Dedifferentiated amniotic fluid mesenchymal stem cell (primary cell): ENCODE measurements around the gene DMKN.
"Not testable (repeated sequence)": the region's sequence is repeated elsewhere in the genome, so short reads cannot be mapped to it uniquely, and the experiment has no call there.

ENCODE experiments used
- DNase-seq: peaks from one replicate; pipeline ENCODE4 v3.0.0-alpha.2; 2016; ENCODE audit errors: extremely low spot score

DMKN gene

DNA sequence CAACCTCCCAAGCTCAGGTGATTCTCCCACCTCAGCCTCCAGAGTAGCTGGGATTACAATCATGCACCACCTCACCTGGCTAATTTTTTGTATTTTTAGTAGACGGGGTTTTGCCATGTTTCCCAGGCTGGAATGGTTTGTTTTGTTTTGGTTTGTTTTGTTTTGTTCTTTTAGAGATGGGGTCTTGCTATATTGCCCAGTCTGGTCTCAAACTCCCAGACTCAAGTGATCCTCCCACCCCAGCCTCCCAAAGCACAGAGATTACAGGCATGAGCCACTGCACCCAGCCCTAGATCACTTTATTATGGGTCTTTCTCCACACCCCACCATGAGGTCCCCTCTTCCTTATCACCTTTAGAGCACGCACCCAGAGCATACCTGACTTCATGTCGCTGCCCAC, 15.2 kb downstream of the DMKN start:
- DNase-seq: no peak

DNA sequence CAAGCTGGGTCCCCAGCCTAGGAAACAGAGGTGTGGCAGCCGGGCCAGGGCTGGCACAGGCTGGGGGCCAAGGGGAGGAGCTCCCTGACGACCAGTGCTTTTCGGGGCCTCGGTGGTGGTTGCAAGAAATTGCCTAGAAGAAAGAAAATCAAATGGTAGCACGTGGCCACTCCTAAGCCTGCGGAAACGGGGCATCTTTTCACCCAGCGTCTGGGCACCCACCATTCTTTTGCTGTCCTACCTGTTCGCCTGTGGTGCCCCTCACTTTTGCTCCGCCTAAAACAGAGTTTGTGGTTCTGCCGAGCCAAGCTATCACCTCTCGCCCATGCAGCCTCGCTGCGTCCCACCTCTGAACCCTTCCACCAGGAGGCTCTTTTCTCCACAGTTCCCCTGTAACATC, 16.0 kb downstream of the DMKN start:
- DNase-seq: no peak

DNA sequence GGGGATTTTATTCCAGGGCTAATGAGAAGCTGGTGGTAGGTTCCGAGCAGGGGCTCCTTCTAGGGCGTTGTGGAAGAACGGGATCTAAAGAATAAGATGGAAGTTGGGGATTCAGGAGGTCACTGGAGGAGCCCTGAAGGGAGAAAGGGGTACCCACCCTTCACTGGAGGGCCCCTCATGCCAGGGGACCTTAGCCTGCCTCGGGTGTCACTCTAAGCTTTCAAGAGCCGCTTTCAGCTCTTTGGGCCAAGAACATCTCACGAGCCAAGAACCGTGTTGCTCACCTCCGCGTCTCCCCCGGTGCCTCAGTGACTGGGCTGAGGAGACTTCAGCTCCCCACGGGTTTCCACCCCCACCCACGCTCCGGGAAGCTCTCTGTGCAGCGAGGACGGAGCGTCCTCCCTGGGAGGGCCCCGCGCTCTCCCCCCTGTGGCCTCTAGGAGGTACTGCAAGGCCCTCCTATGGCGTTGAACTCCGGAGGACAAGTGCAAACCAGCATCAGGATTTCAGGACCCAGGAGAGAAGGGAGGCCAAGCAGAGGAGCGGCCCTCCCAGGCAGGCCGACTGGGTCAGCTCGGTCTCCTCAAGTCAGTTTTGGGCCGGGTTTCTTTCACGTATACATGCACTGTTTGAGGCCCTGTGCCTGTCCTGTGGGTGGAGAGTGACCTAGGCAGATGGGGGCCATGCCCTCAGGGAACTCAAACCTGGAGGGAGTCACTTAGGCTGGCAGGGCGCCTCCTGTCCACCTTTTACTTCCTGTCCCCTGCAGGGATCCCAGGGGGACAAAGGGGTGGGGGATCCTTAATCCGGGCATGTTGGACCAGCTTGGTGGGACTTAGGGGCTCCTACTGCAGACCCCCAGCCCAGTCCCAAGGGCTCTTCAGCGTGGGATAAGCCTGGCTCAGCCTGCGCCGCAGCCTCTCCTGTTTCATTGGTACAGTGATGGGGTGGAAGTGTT, 18.1 kb downstream of the DMKN start:
- DNase-seq: peak; percentile 46

DNA sequence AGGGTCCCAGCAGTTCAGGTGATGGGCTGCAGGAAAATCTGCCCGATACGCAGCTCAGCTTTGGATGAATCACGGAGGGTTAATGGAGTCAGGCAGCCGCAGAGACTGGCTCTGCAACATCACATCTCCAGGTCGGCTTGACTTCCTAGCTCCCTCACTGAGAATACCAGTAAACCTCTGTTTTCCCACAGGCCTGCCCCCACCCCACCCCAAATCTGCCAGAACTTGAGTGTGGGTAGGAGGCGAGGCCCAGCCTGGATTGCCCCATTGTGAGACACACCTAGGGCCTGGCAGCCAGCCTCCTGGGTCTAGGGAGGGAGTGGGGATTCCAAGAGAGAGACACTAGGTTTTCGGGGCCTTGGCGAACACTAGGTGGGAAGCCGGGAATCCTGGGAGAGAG, 19.5 kb downstream of the DMKN start:
- DNase-seq: no peak

- DNase-seq: no peak
Measured at GRCh38 chr19:35491836-35492360, 21.6 kb downstream of the DMKN start.

GRCh38 chr19:35490364-35490763, 23.1 kb downstream of the DMKN start, which contains the start of gene KRTDAP:
TSS of gene KRTDAP (minus strand) at chr19:35490464. CDS start at chr19:35490442, 22 bp downstream.
- DNase-seq: no peak

DNA sequence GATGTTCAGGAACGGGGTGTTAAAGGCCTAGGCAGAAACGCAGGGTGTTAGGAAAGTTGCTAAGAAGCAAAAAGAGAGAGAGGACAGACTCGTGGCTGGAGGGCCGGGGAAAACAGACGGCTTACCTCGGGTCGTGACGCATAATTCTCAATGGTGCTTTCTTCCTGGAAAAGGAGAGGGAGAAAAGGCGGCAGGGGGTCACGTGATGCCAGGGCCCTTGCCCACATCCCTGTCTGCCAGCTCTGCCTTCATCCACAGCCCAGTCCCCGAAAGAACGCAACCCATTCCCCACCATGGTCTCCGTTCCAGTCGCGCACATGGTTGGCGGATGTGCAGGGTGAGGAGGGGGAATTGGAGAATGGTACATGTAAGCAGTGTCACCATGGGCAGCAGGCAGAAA, 24.8 kb downstream of the DMKN start:
- DNase-seq: no peak

- DNase-seq: no peak
Measured at GRCh38 chr19:35487656-35488182, 25.7 kb downstream of the DMKN start.

- no peak for DNase-seq
Measured at GRCh38 chr19:35486268-35486708, 27.2 kb downstream of the DMKN start.

GRCh38 chr19:35484252-35485036, 29.0 kb downstream of the DMKN start:
- DNase-seq: no peak

DNA sequence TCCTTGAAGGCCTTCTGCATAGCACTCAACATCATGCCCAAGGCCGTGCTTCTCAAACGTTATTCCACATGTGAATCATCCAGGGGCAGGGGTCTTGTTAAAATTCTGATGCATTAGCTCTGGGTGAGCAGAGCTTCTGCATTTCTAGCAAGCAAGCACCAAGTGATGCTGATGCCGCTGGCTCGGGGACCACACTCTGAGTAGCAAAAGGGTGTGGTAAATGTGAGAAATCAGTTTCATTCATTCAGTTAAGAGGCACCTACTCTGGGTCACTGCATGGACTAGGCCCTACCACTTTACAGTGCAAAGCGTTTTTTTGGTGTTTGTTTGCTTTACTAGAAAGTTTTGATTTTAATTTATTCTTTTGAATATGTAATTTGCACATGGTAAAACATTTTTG, 30.4 kb downstream of the DMKN start:
- DNase-seq: no peak

DNA sequence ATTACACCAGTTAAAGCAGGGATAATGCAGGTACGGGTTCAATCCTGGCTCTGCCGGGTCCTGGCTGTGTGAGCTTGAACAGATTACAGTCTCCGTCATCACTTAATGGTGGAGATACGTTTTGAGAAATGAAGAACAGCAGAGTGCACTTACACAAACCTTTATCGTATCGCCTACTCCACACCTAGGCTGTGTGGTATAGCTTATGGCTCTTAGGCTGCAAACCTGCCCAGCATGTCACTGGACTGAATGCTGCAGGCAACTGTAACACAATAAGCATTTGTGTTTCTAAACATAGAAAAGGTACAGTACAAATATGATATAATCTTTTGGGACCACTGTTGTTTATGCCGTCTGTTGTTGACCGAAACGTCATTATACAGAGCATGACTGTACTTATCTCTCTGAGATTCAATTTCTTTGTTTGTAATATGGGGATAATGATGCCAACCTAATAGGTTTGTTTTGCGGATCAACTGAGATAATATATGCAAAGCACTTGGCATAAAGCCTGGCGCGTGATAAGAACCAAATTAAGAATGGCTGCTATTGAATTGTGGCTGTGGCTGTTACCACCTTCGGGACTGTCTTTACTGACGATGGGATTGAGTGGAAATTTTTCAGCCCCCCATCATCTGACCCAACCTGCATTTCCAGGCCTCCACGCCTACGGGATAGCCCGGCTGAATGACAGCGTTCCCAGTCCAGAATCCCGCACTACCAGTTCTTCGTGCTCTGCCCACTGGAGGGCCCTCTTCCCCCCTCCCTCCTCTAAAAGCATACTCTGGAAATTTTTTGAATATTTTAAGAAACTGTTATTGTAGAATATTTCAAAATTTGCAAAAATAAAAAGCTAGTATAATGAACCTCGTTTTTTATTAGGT, 34.4 kb downstream of the DMKN start:
- no peak for DNase-seq

DNA sequence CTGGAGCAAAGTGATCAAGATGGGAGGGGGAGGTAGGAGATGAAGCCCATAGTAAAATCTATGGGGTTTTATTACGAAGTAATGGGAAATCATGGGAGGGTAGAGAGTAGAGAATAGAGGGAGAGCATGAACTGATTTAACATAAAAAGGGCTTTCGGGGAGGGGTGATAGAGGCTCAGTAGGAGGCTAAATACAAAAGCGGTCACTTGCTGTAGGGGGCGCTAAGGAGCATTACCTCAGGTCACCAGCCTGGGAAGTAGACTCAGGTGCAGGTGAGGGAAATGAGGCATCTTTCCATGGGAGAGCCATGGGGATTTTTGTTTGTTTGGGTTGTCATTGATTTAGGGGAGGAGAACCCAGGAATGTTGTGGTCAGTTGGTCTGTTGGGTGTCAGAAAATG, 37.3 kb downstream of the DMKN start:
- no peak for DNase-seq

DNA sequence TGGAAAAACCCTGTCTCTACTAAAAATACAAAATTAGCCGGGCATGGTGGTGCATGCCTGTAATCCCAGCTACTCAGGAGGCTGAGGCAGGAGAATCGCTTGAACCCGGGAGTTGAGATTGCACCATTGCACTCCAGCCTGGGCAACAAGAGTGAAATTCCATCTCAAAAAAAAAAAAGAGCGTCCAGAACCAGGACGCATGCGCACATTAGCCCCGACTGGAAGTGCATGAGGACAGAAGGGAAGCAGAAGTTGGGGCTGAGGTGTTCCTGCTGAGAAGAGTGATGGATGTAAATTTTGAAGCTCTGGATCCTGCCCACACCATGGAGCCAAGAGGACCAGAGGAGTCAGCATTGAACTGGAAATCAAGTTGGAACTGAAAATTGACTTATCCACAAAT, 38.9 kb downstream of the DMKN start:
- DNase-seq: not testable (repeated sequence)

DNA sequence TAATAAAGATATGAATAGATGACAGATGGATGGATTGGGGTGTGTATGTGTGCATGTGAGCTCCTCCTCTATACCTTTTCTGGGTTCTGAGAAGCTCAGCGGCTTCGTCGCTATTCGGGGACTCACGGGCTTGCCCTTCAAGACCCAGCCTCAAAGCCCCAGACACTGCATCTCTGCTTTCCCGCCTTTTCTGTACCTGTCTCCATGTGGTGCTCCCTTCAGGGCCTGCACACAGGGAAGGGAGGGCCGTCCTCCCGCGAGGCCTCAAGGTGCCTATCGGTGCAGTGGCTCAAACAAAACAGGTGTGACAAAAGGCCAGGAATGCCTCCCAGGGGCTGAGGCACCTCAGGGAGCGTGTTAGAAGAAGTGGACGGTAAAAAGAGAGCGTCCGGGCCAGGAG, 39.3 kb downstream of the DMKN start:
- no peak for DNase-seq

DNA sequence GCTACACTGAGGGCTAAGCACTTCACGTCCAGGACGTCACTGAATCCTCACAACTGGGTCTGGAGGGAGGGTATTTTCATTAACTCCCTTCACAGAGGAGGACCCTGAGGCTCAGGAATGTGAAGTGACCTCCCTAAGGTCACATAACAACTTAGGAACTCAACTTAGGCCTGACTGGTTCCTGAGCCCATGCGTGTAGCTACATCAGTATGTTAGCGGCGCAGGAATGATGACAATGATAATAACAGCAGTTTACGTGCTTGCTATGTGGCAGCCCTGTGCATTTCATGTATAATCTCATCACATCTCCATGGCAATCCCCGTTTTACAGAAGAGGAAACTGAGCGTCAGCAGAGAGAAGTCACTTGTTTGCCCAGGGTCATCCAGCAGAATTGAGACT, 41.5 kb downstream of the DMKN start:
- DNase-seq: no peak

GRCh38 chr19:35471075-35471474, 42.4 kb downstream of the DMKN start:
- not testable (repeated sequence) for DNase-seq

- DNase-seq: no peak
Measured at GRCh38 chr19:35470128-35470527, 43.3 kb downstream of the DMKN start.

DNA sequence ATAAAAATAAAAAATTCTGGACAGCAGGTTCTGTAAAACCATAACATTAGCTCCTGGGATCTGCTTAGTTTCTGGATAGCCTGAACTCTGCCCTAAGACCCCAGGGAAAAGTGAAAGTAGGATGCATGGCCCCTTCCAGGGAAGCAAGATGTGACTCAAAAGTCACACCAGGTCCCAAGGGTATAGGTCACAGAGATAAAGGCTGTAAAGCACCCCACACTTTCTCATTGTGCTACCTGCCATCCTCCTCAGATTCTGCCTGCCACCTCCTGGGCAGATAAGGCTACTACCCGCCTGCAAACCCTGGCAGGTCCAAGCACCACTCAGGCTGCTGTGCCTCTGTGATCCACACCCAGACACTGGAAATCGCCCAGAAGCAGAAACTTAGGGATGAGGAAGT, 44.8 kb downstream of the DMKN start:
- no peak for DNase-seq

- no peak for DNase-seq
Measured at GRCh38 chr19:35466259-35466658, 47.2 kb downstream of the DMKN start.

DNA sequence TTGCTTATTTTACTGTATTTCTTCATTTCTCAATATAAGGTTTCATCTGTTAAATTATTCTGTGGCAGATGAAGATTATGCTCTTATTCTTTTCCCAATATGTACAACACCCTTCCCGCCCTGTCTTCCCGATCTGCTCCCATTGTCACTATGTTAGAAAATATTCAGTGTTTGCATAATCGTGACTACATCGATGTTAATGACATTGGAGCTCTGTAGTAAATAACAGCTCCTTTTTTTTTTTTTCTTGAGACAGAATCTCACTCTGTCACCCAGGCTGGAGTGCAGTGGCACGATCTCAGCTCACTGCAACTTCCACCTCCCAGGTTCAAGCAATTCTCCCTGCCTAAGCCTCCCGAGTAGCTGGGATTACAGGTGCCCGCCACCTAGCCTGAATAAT, 50.5 kb downstream of the DMKN start:
- not testable (repeated sequence) for DNase-seq
